ENCODE measurements around the gene GPHB5.
"Not testable (repeated sequence)": the region's sequence is repeated elsewhere in the genome, so short reads cannot be mapped to it uniquely, and the experiment has no call there.

GPHB5 gene

GRCh38 chr14:63308723-63309317 is 9.9 kb downstream of the GPHB5 start:
- in situ Hi-C loops (cut with MboI; ENCODE audit: low sequenced_read_pairs) = no loop called here
- Histone ChIP-seq H3K9me3 (no peaks in the 10 kb centered on the region), H3K4me1 (no peaks in the 10 kb centered on the region), H3K27me3 (ENCODE audit: low read depth) (no peaks in the 10 kb centered on the region), H3K36me3 (replicated peaks) (no peaks in the 10 kb centered on the region), H3K4me3 (no peak overlapping the region)
- peak; percentile 28 to 58 for DNase-seq (ENCODE audit: low spot score in 2 of 2)

GRCh38 chr14:63304429-63304828 is 14.3 kb downstream of the GPHB5 start:
- in situ Hi-C loops (cut with MboI; ENCODE audit: low sequenced_read_pairs); H3K4me3 ChIP-seq; H3K27me3 ChIP-seq (ENCODE audit: low read depth); H3K9me3 ChIP-seq; H3K4me1 ChIP-seq; DNase-seq (ENCODE audit: low spot score in 2 of 2); H3K36me3 ChIP-seq (replicated peaks): not testable (repeated sequence)

- H3K4me1 ChIP-seq = no peaks in the 10 kb centered on the region
- no peaks in the 10 kb centered on the region for H3K27me3 ChIP-seq (ENCODE audit: low read depth)
- H3K9me3 ChIP-seq = no peaks in the 10 kb centered on the region
- H3K36me3 ChIP-seq (replicated peaks) = no peaks in the 10 kb centered on the region
- no peak for DNase-seq (ENCODE audit: low spot score in 2 of 2)
- in situ Hi-C loops (cut with MboI; ENCODE audit: low sequenced_read_pairs) = no loop called here
- no peak overlapping the region for H3K4me3 ChIP-seq
Measured at GRCh38 chr14:63301891-63302534, 16.7 kb downstream of the GPHB5 start.

GRCh38 chr14:63300854-63301253 is 17.9 kb downstream of the GPHB5 start:
- DNase-seq (ENCODE audit: low spot score in 2 of 2) = no peak
- H3K4me1 ChIP-seq = no peaks in the 10 kb centered on the region
- no peak overlapping the region for H3K4me3 ChIP-seq
- no peaks in the 10 kb centered on the region for H3K9me3 ChIP-seq
- in situ Hi-C loops (cut with MboI; ENCODE audit: low sequenced_read_pairs) = no loop called here
- no peaks in the 10 kb centered on the region for H3K27me3 ChIP-seq (ENCODE audit: low read depth)
- H3K36me3 ChIP-seq (replicated peaks) = no peaks in the 10 kb centered on the region

GRCh38 chr14:63299351-63300110 is 19.2 kb downstream of the GPHB5 start:
- H3K4me1 ChIP-seq = no peaks in the 10 kb centered on the region
- in situ Hi-C loops (cut with MboI; ENCODE audit: low sequenced_read_pairs) = no loop called here

GRCh38 chr14:63297372-63298063 is 21.2 kb downstream of the GPHB5 start:
- Histone ChIP-seq H3K4me3 (no peak overlapping the region), H3K9me3 (no peaks in the 10 kb centered on the region), H3K36me3 (replicated peaks) (no peaks in the 10 kb centered on the region), H3K27me3 (ENCODE audit: low read depth) (no peaks in the 10 kb centered on the region), H3K4me1 (no peaks in the 10 kb centered on the region)
- in situ Hi-C loops (cut with MboI; ENCODE audit: low sequenced_read_pairs) = no loop called here
- no peak for DNase-seq (ENCODE audit: low spot score in 2 of 2)

More at GRCh38 chr14:63299351-63300110, 19.2 kb downstream of the GPHB5 start:
- no peaks in the 10 kb centered on the region for H3K27me3 ChIP-seq (ENCODE audit: low read depth)
- no peak overlapping the region for H3K4me3 ChIP-seq
- H3K36me3 ChIP-seq (replicated peaks) = no peaks in the 10 kb centered on the region
- no peaks in the 10 kb centered on the region for H3K9me3 ChIP-seq
- DNase-seq (ENCODE audit: low spot score in 2 of 2) = no peak

- in situ Hi-C loops (cut with MboI; ENCODE audit: low sequenced_read_pairs) = no loop called here
- H3K4me3 ChIP-seq = no peak overlapping the region
- H3K9me3 ChIP-seq = no peaks in the 10 kb centered on the region
- no peak for DNase-seq (ENCODE audit: low spot score in 2 of 2)
- no peaks in the 10 kb centered on the region for H3K27me3 ChIP-seq (ENCODE audit: low read depth)
- H3K4me1 ChIP-seq = no peaks in the 10 kb centered on the region
- H3K36me3 ChIP-seq (replicated peaks) = no peaks in the 10 kb centered on the region
Measured at GRCh38 chr14:63296060-63296563, 22.6 kb downstream of the GPHB5 start.

GRCh38 chr14:63295231-63295685 is 23.5 kb downstream of the GPHB5 start:
- H3K27me3 ChIP-seq (ENCODE audit: low read depth) = no peaks in the 10 kb centered on the region
- in situ Hi-C loops (cut with MboI; ENCODE audit: low sequenced_read_pairs) = no loop called here
- no peak overlapping the region for H3K4me3 ChIP-seq
- DNase-seq (ENCODE audit: low spot score in 2 of 2) = no peak
- H3K4me1 ChIP-seq = no peaks in the 10 kb centered on the region
- no peaks in the 10 kb centered on the region for H3K36me3 ChIP-seq (replicated peaks)
- H3K9me3 ChIP-seq = no peaks in the 10 kb centered on the region

GRCh38 chr14:63292805-63293204 is 25.9 kb downstream of the GPHB5 start:
- Histone ChIP-seq H3K36me3 (replicated peaks) (no peaks in the 10 kb centered on the region), H3K9me3 (no peaks in the 10 kb centered on the region), H3K27me3 (ENCODE audit: low read depth) (no peaks in the 10 kb centered on the region), H3K4me3 (no peak overlapping the region), H3K4me1 (no peaks in the 10 kb centered on the region)
- in situ Hi-C loops (cut with MboI; ENCODE audit: low sequenced_read_pairs) = no loop called here
- DNase-seq (ENCODE audit: low spot score in 2 of 2) = no peak

GRCh38 chr14:63290741-63291430 is 27.8 kb downstream of the GPHB5 start:
- Histone ChIP-seq H3K9me3 (no peaks in the 10 kb centered on the region), H3K4me3 (no peak overlapping the region), H3K36me3 (replicated peaks) (no peaks in the 10 kb centered on the region), H3K4me1 (no peaks in the 10 kb centered on the region), H3K27me3 (ENCODE audit: low read depth) (no peaks in the 10 kb centered on the region)
- DNase-seq (ENCODE audit: low spot score in 2 of 2) = no peak
- in situ Hi-C loops (cut with MboI; ENCODE audit: low sequenced_read_pairs) = no loop called here

- Histone ChIP-seq H3K4me3 (no peak overlapping the region), H3K4me1 (no peaks in the 10 kb centered on the region), H3K27me3 (ENCODE audit: low read depth) (peaks cover 4% of the 10 kb centered on the region; the same call in 1 of the 2 replicates), H3K9me3 (no peaks in the 10 kb centered on the region), H3K36me3 (replicated peaks) (no peaks in the 10 kb centered on the region)
- in situ Hi-C loops (cut with MboI; ENCODE audit: low sequenced_read_pairs) = no loop called here
- no peak for DNase-seq (ENCODE audit: low spot score in 2 of 2)
Measured at GRCh38 chr14:63288853-63289252, 29.9 kb downstream of the GPHB5 start.

GRCh38 chr14:63287666-63288483 is 30.9 kb downstream of the GPHB5 start:
- no peaks in the 10 kb centered on the region for H3K4me1 ChIP-seq
- H3K36me3 ChIP-seq (replicated peaks) = no peaks in the 10 kb centered on the region
- peaks cover 8% of the 10 kb centered on the region for H3K27me3 ChIP-seq (ENCODE audit: low read depth)
- no peak for DNase-seq (ENCODE audit: low spot score in 2 of 2)
- no peak overlapping the region for H3K4me3 ChIP-seq
- in situ Hi-C loops (cut with MboI; ENCODE audit: low sequenced_read_pairs) = no loop called here
- no peaks in the 10 kb centered on the region for H3K9me3 ChIP-seq
